GM23338 (cell line): Measurements from ENCODE around the gene SERINC1. TPM values are rescaled to one million over a fixed set of nuclear protein-coding genes. Genes with fewer than 3 reads are reported as not detected.

Experiments
- ATAC-seq: fragments of 200-7000 bp; cut with Tn5 transposase; 3 replicates; pipeline ENCODE4 v1.9.1; 2020
- DNase-seq: peaks from one replicate; pipeline ENCODE4 v3.0.0-alpha.2; 2015; ENCODE audit warnings: low spot score
- H2AFZ ChIP-seq: fragments of 200-600 bp; sonication (generic); 2 replicates; pipeline ENCODE4 v1.8.0; 2016; ENCODE audit warnings: antibody characterized with exemption, mild to moderate bottlenecking, moderate library complexity
- H3F3A ChIP-seq: fragments of 200-600 bp; sonication (generic); replicated peaks from 2 replicates; pipeline ENCODE4 v1.8.0; 2017; ENCODE audit warnings: antibody characterized with exemption, mixed run types, low read depth
- H3K27ac ChIP-seq: fragments of 200-600 bp; sonication (generic); 2 replicates; pipeline ENCODE4 v1.6.1; 2016; ENCODE audit warnings: low read depth
- H3K27me3 ChIP-seq: fragments of 200-600 bp; sonication (generic); 2 replicates; pipeline ENCODE4 v1.8.0; 2016; ENCODE audit warnings: mild to moderate bottlenecking, mixed run types, moderate library complexity; ENCODE audit not compliant: insufficient read depth
- H3K36me3 ChIP-seq: fragments of 200-600 bp; sonication (generic); 2 replicates; pipeline ENCODE4 v1.8.0; 2016; ENCODE audit warnings: mild to moderate bottlenecking; ENCODE audit not compliant: insufficient read depth
- H3K4me1 ChIP-seq: fragments of 200-600 bp; sonication (generic); 2 replicates; pipeline ENCODE4 v1.8.0; 2016; ENCODE audit warnings: mild to moderate bottlenecking, moderate library complexity; ENCODE audit not compliant: insufficient read depth
- H3K4me2 ChIP-seq: fragments of 200-600 bp; sonication (generic); 2 replicates; pipeline ENCODE4 v1.7.1; 2017; ENCODE audit warnings: mixed run types
- H3K4me3 ChIP-seq: fragments of 200-600 bp; sonication (generic); 2 replicates; pipeline ENCODE4 v1.6.1; 2016; ENCODE audit warnings: mixed run types
- H3K79me2 ChIP-seq: fragments of 200-600 bp; sonication (generic); replicated peaks from 2 replicates; pipeline ENCODE4 v1.8.0; 2017; ENCODE audit warnings: mild to moderate bottlenecking; ENCODE audit not compliant: insufficient read depth
- H3K9me2 ChIP-seq: fragments of 200-600 bp; sonication (generic); 2 replicates; pipeline ENCODE4 v1.8.0; 2017; ENCODE audit not compliant: insufficient read depth
- H4K20me1 ChIP-seq: fragments of 200-600 bp; sonication (generic); replicated peaks from 2 replicates; pipeline ENCODE4 v1.8.0; 2017; ENCODE audit warnings: mild to moderate bottlenecking; ENCODE audit not compliant: insufficient read depth
- H3K27ac Mint-ChIP-seq: 2 replicates; pipeline ENCODE4 v1.8.0; 2020; ENCODE audit warnings: inconsistent platforms, mild to moderate bottlenecking, moderate library complexity, mixed read lengths
- H3K27me3 Mint-ChIP-seq: 3 replicates; pipeline ENCODE4 v1.8.0; 2022; ENCODE audit warnings: low read depth, mild to moderate bottlenecking, moderate library complexity, mixed read lengths, inconsistent platforms; ENCODE audit not compliant: insufficient read depth, poor library complexity
- H3K36me3 Mint-ChIP-seq: 3 replicates; pipeline ENCODE4 v1.8.0; 2021; ENCODE audit warnings: low read depth, mild to moderate bottlenecking, inconsistent platforms, moderate library complexity, mixed read lengths
- H3K4me1 Mint-ChIP-seq: 3 replicates; pipeline ENCODE4 v1.8.0; 2020; ENCODE audit warnings: mild to moderate bottlenecking, inconsistent platforms, mixed read lengths
- H3K4me3 Mint-ChIP-seq: 3 replicates; pipeline ENCODE4 v1.8.0; 2021; ENCODE audit warnings: moderate library complexity, mild to moderate bottlenecking, inconsistent platforms, mixed read lengths
- H3K9me3 Mint-ChIP-seq: 3 replicates; pipeline ENCODE4 v1.8.0; 2020; ENCODE audit warnings: moderate library complexity, mild to moderate bottlenecking, inconsistent platforms, mixed read lengths
- CREB1 ChIP-seq: fragments of 250-450 bp; sonication (Bioruptor Pico); IDR thresholded peaks from 2 replicates; pipeline ENCODE4 v1.5.0; 2020; ENCODE audit warnings: low read depth, mild to moderate bottlenecking, moderate library complexity
- CTCF ChIP-seq, 2 experiments: fragments of 200-600 bp in 1 of 2; sonication (generic) in 1 of 2; conservative IDR thresholded peaks; 2 replicates each; pipeline versions ENCODE4 v1.5.1 to v1.6.1; 2016 to 2017; ENCODE audit warnings: antibody characterized with exemption in 2 of 2, low read depth in 2 of 2, mild to moderate bottlenecking in 2 of 2, moderate library complexity in 1 of 2
- ETS1 ChIP-seq: IDR thresholded peaks from 2 replicates; pipeline ENCODE4 v1.6.1; 2016; ENCODE audit warnings: antibody characterized with exemption
- EZH2 ChIP-seq: fragments of 200-600 bp; sonication (generic); IDR thresholded peaks from one replicate; pipeline ENCODE4 v1.8.0; 2017; ENCODE audit warnings: antibody characterized with exemption, mild to moderate bottlenecking, low read depth; ENCODE audit not compliant: unreplicated experiment
- EZH2phosphoT487 ChIP-seq: fragments of 200-600 bp; sonication (generic); IDR thresholded peaks from one replicate; pipeline ENCODE4 v1.8.1; 2018; ENCODE audit warnings: antibody characterized with exemption; ENCODE audit not compliant: unreplicated experiment
- JUNB ChIP-seq: IDR thresholded peaks from one replicate; pipeline ENCODE4 v1.6.1; 2016; ENCODE audit warnings: antibody characterized with exemption; ENCODE audit not compliant: unreplicated experiment
- NANOG ChIP-seq: IDR thresholded peaks from 2 replicates; pipeline ENCODE4 v1.6.1; 2016; ENCODE audit warnings: antibody characterized with exemption, borderline replicate concordance
- POLR2AphosphoS5 ChIP-seq: IDR thresholded peaks from 2 replicates; pipeline ENCODE4 v1.6.1; 2016; ENCODE audit warnings: antibody characterized with exemption, low read depth
- REST ChIP-seq: IDR thresholded peaks from one replicate; pipeline ENCODE4 v1.6.1; 2018; ENCODE audit warnings: antibody characterized with exemption; ENCODE audit not compliant: unreplicated experiment
- STAT1 ChIP-seq: IDR thresholded peaks from one replicate; pipeline ENCODE4 v1.6.1; 2016; ENCODE audit warnings: antibody characterized with exemption; ENCODE audit not compliant: unreplicated experiment
- ZNF114 ChIP-seq: fragments of 250-450 bp; sonication (Bioruptor Pico); IDR thresholded peaks from 2 replicates; pipeline ENCODE4 v1.5.0; 2020; ENCODE audit warnings: mild to moderate bottlenecking, moderate library complexity
- ZNF331 ChIP-seq: fragments of 250-450 bp; sonication (Bioruptor Pico); IDR thresholded peaks from 2 replicates; pipeline ENCODE4 v1.5.0; 2020; ENCODE audit warnings: low read depth, mild to moderate bottlenecking, moderate library complexity
- ZNF462 ChIP-seq: fragments of 250-450 bp; sonication (Bioruptor Pico); IDR thresholded peaks from 2 replicates; pipeline ENCODE4 v1.5.0; 2020; ENCODE audit warnings: mild to moderate bottlenecking, moderate library complexity
- polyA plus RNA-seq: library from polyadenylated mRNA; unstranded; fragments of >200 nt; fragmentation: Nextera tagmentation; extraction: Ambion mirVana; gene quantifications from 2 replicates; pipeline ENCODE4 v1.2.1, GENCODE V29; 2016
- total RNA-seq: library from RNA; depleted of rRNA; stranded (reverse); fragments of >200 nt; shearing (Covaris generic); gene quantifications from 2 replicates; pipeline ENCODE4 v1.2.3, GENCODE V29; 2014

The SERINC1 gene
- total and polyA plus RNA-seq, 2 experiments from 2014 or later, result 17.6 to 43.0 TPM

GRCh38 chr6:122454673-122455072 lies 16.9 kb downstream of the SERINC1 start:
- Histone ChIP-seq H3K36me3 (no peaks in the 10 kb centered on the region), H3K79me2 (peaks cover 19% of the 10 kb centered on the region; the same call in 1 of the 2 replicates), H3K4me2 (no peak overlapping the region), H3K27ac (no peak overlapping the region), H4K20me1 (0 out of 2 replicates have a peak, but pooled peaks cover 3% of the 10 kb centered on the region), H2AFZ (no peak overlapping the region), H3K9me2 (no peaks in the 10 kb centered on the region), H3K27me3 (no peaks in the 10 kb centered on the region), H3K4me3 (no peak overlapping the region), H3F3A (no peaks in the 10 kb centered on the region), H3K4me1 (peaks cover 15% of the 10 kb centered on the region)
- Mint-ChIP-seq H3K36me3 (peaks cover 25% of the 10 kb centered on the region), H3K27me3 (no peaks in the 10 kb centered on the region), H3K4me1 (peaks cover 26% of the 10 kb centered on the region), H3K27ac (no peak overlapping the region), H3K9me3 (no peaks in the 10 kb centered on the region), H3K4me3 (no peak overlapping the region)
- no peak for TF ChIP-seq ZNF462
- no peak for TF ChIP-seq EZH2
- no peak for TF ChIP-seq ETS1
- TF ChIP-seq ZNF114 (CRISPR knock-in tag), result no peak
- no peak for TF ChIP-seq CREB1 (CRISPR knock-in tag)
- TF ChIP-seq CTCF (conservative IDR thresholded peaks at IDR 0.05; ENCODE audit: low read depth in 2 of 2), result no peak
- no peak for TF ChIP-seq NANOG
- no peak for TF ChIP-seq EZH2phosphoT487
- no peak for TF ChIP-seq STAT1
- no peak for TF ChIP-seq ZNF331 (CRISPR knock-in tag)
- TF ChIP-seq POLR2AphosphoS5, result no peak
- no peak for TF ChIP-seq JUNB
- no peak for TF ChIP-seq REST
- DNase-seq (no peak), ATAC-seq (no peak)
